ENCODE measurements around the gene CHSY1. TPM values are rescaled to one million over a fixed set of nuclear protein-coding genes. Genes with fewer than 3 reads are reported as not detected.

The CHSY1 gene
- total RNA-seq, 2 experiments from 2014 or later = 5.8 to 6.7 TPM

- Histone ChIP-seq H3K9me3 (ENCODE audit: control insufficient read depth in 1 of 2, insufficient read depth in 1 of 2, low read length in 2 of 2) (no peaks in the 10 kb centered on the region), H3K27ac (ENCODE audit: low read depth in 1 of 2, low read length in 2 of 2) (no peak overlapping the region), H3K4me3 (ENCODE audit: low read length) (no peak overlapping the region), H3K36me3 (ENCODE audit: insufficient read depth, low read length) (no peaks in the 10 kb centered on the region), H3K27me3 (ENCODE audit: control insufficient read depth in 1 of 2, insufficient read depth in 2 of 2, low read length in 2 of 2) (peaks cover 0 to 2% of the 10 kb centered on the region in 2 experiments), H3K4me1 (ENCODE audit: insufficient read depth, low read length) (peaks cover 3% of the 10 kb centered on the region)
- TF ChIP-seq CTCF (IDR thresholded peaks at IDR 0.05) = no peak
- POLR2A ChIA-PET = no interaction called here
- Mint-ChIP-seq H3K27me3 (no peaks in the 10 kb centered on the region), H3K27ac (no peak overlapping the region), H3K4me1 (ENCODE audit: low read depth) (peaks cover 6% of the 10 kb centered on the region), H3K4me3 (no peak overlapping the region), H3K36me3 (ENCODE audit: low read depth) (no peaks in the 10 kb centered on the region), H3K9me3 (no peaks in the 10 kb centered on the region)
- intact Hi-C loops (cut with DNase I, micrococcal nuclease) = no loop called here
- DNase-seq (no peak), ATAC-seq (ENCODE audit: poor library complexity) (no peak)
- CTCF ChIA-PET = no interaction called here
Measured at GRCh38 chr15:101147181-101147580, 104.7 kb downstream of the CHSY1 start.

GRCh38 chr15:101146118-101146702 lies 105.6 kb downstream of the CHSY1 start:
- H3K9me3 Mint-ChIP-seq = no peaks in the 10 kb centered on the region
- Histone ChIP-seq H3K27me3 (ENCODE audit: control insufficient read depth in 1 of 2, insufficient read depth in 2 of 2, low read length in 2 of 2) (peaks cover 0 to 2% of the 10 kb centered on the region in 2 experiments), H3K4me1 (ENCODE audit: insufficient read depth, low read length) (peaks cover 3% of the 10 kb centered on the region), H3K4me3 (ENCODE audit: low read length) (no peak overlapping the region), H3K36me3 (ENCODE audit: insufficient read depth, low read length) (no peaks in the 10 kb centered on the region), H3K9me3 (ENCODE audit: control insufficient read depth in 1 of 2, insufficient read depth in 1 of 2, low read length in 2 of 2) (no peaks in the 10 kb centered on the region), H3K27ac (ENCODE audit: low read depth in 1 of 2, low read length in 2 of 2) (no peak overlapping the region)
- no peak for ATAC-seq (ENCODE audit: poor library complexity)
- TF ChIP-seq CTCF (IDR thresholded peaks at IDR 0.05) = no peak
- H3K27ac Mint-ChIP-seq = no peak overlapping the region
- ChIA-PET CTCF (no interaction called here), POLR2A (no interaction called here)
- DNase-seq = no peak
- H3K36me3 Mint-ChIP-seq (ENCODE audit: low read depth) = no peaks in the 10 kb centered on the region
- H3K4me1 Mint-ChIP-seq (ENCODE audit: low read depth) = peaks cover 2% of the 10 kb centered on the region
- intact Hi-C loops (cut with DNase I, micrococcal nuclease) = no loop called here
- no peak overlapping the region for H3K4me3 Mint-ChIP-seq
- H3K27me3 Mint-ChIP-seq = no peaks in the 10 kb centered on the region

- intact Hi-C loops (cut with DNase I, micrococcal nuclease) = no loop called here
- H3K9me3 Mint-ChIP-seq = no peaks in the 10 kb centered on the region
- H3K36me3 ChIP-seq (ENCODE audit: insufficient read depth, low read length) = no peaks in the 10 kb centered on the region
- no peak overlapping the region for H3K4me3 Mint-ChIP-seq
- ChIA-PET CTCF (interaction anchor here (0.8 kb wide), 1 partner anchor 112 kb away, joined by 4 read pairs; no protein-coding TSS in a partner anchor), POLR2A (no interaction called here)
- no peak for ATAC-seq (ENCODE audit: poor library complexity)
- TF ChIP-seq CTCF (IDR thresholded peaks at IDR 0.05) = no peak
- no peaks in the 10 kb centered on the region for H3K9me3 ChIP-seq (ENCODE audit: control insufficient read depth in 1 of 2, insufficient read depth in 1 of 2, low read length in 2 of 2)
- no peak overlapping the region for H3K27ac ChIP-seq (ENCODE audit: low read depth in 1 of 2, low read length in 2 of 2)
- H3K27ac Mint-ChIP-seq = no peak overlapping the region
- H3K4me1 ChIP-seq (ENCODE audit: insufficient read depth, low read length) = peaks cover 3% of the 10 kb centered on the region
- H3K4me3 ChIP-seq (ENCODE audit: low read length) = no peak overlapping the region
- peaks cover 0 to 2% of the 10 kb centered on the region in 2 experiments for H3K27me3 ChIP-seq (ENCODE audit: control insufficient read depth in 1 of 2, insufficient read depth in 2 of 2, low read length in 2 of 2)
- no peaks in the 10 kb centered on the region for H3K4me1 Mint-ChIP-seq (ENCODE audit: low read depth)
- no peaks in the 10 kb centered on the region for H3K36me3 Mint-ChIP-seq (ENCODE audit: low read depth)
- no peak for DNase-seq
- H3K27me3 Mint-ChIP-seq = no peaks in the 10 kb centered on the region
Measured at GRCh38 chr15:101145362-101145761, 106.5 kb downstream of the CHSY1 start.
